IMR-90 (cell line): Measurements from ENCODE around the gene CCDC30. TPM values are rescaled to one million over a fixed set of nuclear protein-coding genes. Genes with fewer than 3 reads are reported as not detected.

Experiments
- ATAC-seq: fragments of 200-7000 bp; cut with Tn5 transposase; 2 replicates; pipeline ENCODE4 v1.9.1; 2020; ENCODE audit warnings: low read depth, mild to moderate bottlenecking, moderate library complexity
- BruUV-seq: library from RNA; stranded (reverse); fragments of 400-500 nt; replicated peaks from 2 replicates; lab custom pipeline; 2021; lab: Mats Ljungman, UMichigan
- CTCF ChIA-PET: fragments of 300-600 bp; formaldehyde crosslinking; extraction: SDS; loops from one replicate; lab custom pipeline; 2021; ENCODE audit warnings: antibody characterized with exemption; lab: Yijun Ruan, JAX
- POLR2A ChIA-PET: fragments of 300-600 bp; sonication (Branson Sonifier 250); formaldehyde crosslinking; loops from one replicate; lab custom pipeline; 2022; ENCODE audit warnings: antibody characterized with exemption; ENCODE audit not compliant: unreplicated experiment; lab: Charles Lee
- DNase-seq: peaks from one replicate; pipeline ENCODE4 v3.0.0; 2013
- H2AFZ ChIP-seq: replicated peaks from 2 replicates; pipeline ENCODE3; 2013; ENCODE audit warnings: low read length, mild to moderate bottlenecking; ENCODE audit not compliant: poor library complexity
- H2AK5ac ChIP-seq: 2 replicates; pipeline ENCODE4 v1.6.1; 2013; ENCODE audit warnings: low read depth, low read length, inconsistent platforms
- H2AK9ac ChIP-seq: replicated peaks from 2 replicates; pipeline ENCODE3; 2013; ENCODE audit warnings: mild to moderate bottlenecking, low read depth, low read length, moderate library complexity; ENCODE audit not compliant: poor library complexity
- H2BK120ac ChIP-seq: 2 replicates; pipeline ENCODE4 v1.6.1; 2013; ENCODE audit warnings: low read depth, low read length, inconsistent platforms
- H2BK15ac ChIP-seq: 3 replicates; pipeline ENCODE4 v1.6.1; 2013; ENCODE audit warnings: low read depth, low read length, inconsistent platforms
- H2BK20ac ChIP-seq: 2 replicates; pipeline ENCODE4 v1.6.1; 2013; ENCODE audit warnings: low read depth, mild to moderate bottlenecking, inconsistent platforms, low read length, moderate library complexity
- H2BK5ac ChIP-seq: 2 replicates; pipeline ENCODE4 v1.6.1; 2013; ENCODE audit warnings: mild to moderate bottlenecking, low read depth, low read length, inconsistent platforms; ENCODE audit not compliant: poor library complexity, severe bottlenecking
- H3K14ac ChIP-seq: replicated peaks from 2 replicates; pipeline ENCODE4 v1.6.1; 2013; ENCODE audit warnings: low read depth, low read length, inconsistent platforms
- H3K18ac ChIP-seq: 2 replicates; pipeline ENCODE4 v1.6.1; 2013; ENCODE audit warnings: low read depth, low read length, control low read depth
- H3K23ac ChIP-seq: 2 replicates; pipeline ENCODE4 v1.6.1; 2013; ENCODE audit warnings: low read depth, low read length, inconsistent platforms
- H3K27ac ChIP-seq: 2 replicates; pipeline ENCODE4 v1.5.1; 2013; ENCODE audit warnings: mild to moderate bottlenecking, control low read depth, low read length; ENCODE audit not compliant: insufficient read depth
- H3K27me3 ChIP-seq: 2 replicates; pipeline ENCODE4 v1.6.1; 2013; ENCODE audit warnings: low read length; ENCODE audit not compliant: control insufficient read depth, insufficient read depth
- H3K36me3 ChIP-seq: 2 replicates; pipeline ENCODE4 v1.6.1; 2013; ENCODE audit warnings: low read length, mixed read lengths; ENCODE audit not compliant: control insufficient read depth, insufficient read depth
- H3K4ac ChIP-seq: 2 replicates; pipeline ENCODE4 v1.6.1; 2013; ENCODE audit warnings: low read depth, low read length, inconsistent platforms
- H3K4me1 ChIP-seq: 2 replicates; pipeline ENCODE4 v1.6.1; 2013; ENCODE audit warnings: low read length, mixed read lengths; ENCODE audit not compliant: control insufficient read depth, insufficient read depth
- H3K4me2 ChIP-seq: 2 replicates; pipeline ENCODE4 v1.6.1; 2013; ENCODE audit warnings: low read depth, mild to moderate bottlenecking, control low read depth, low read length, moderate library complexity
- H3K4me3 ChIP-seq: 2 replicates; pipeline ENCODE4 v1.5.1; 2013; ENCODE audit warnings: low read depth, mild to moderate bottlenecking, control low read depth, low read length, moderate library complexity; ENCODE audit not compliant: insufficient read depth
- H3K56ac ChIP-seq: 2 replicates; pipeline ENCODE4 v1.6.1; 2013; ENCODE audit warnings: low read length, inconsistent platforms; ENCODE audit not compliant: insufficient read depth; ENCODE audit errors: extremely low read depth
- H3K79me1 ChIP-seq, 2 experiments: 2 replicates each; pipeline ENCODE4 v1.6.1; 2013; ENCODE audit warnings: low read length in 2 of 2, inconsistent platforms in 1 of 2, low read depth in 1 of 2
- H3K9ac ChIP-seq: 2 replicates; pipeline ENCODE4 v1.6.1; 2013; ENCODE audit warnings: low read depth, low read length, control low read depth
- H3K9me1 ChIP-seq: 2 replicates; pipeline ENCODE4 v1.6.1; 2013; ENCODE audit warnings: low read length, inconsistent platforms; ENCODE audit not compliant: insufficient read depth
- H3K9me3 ChIP-seq: 2 replicates; pipeline ENCODE4 v1.6.1; 2013; ENCODE audit warnings: low read length; ENCODE audit not compliant: control insufficient read depth, insufficient read depth
- H4K20me1 ChIP-seq: 2 replicates; pipeline ENCODE4 v1.6.1; 2013; ENCODE audit warnings: low read length, inconsistent platforms; ENCODE audit not compliant: insufficient read depth
- H4K5ac ChIP-seq: 2 replicates; pipeline ENCODE4 v1.6.1; 2013; ENCODE audit warnings: mild to moderate bottlenecking, low read depth, low read length, control low read depth
- H4K8ac ChIP-seq, 2 experiments: 2 replicates each; pipeline ENCODE4 v1.6.1; 2013; ENCODE audit warnings: low read depth in 2 of 2, low read length in 2 of 2, control low read depth in 1 of 2, inconsistent platforms in 1 of 2
- H4K91ac ChIP-seq: 2 replicates; pipeline ENCODE4 v1.6.1; 2013; ENCODE audit warnings: low read depth, low read length, inconsistent platforms; ENCODE audit not compliant: insufficient read depth
- BHLHE40 ChIP-seq: fragments of 150-350 bp; IDR thresholded peaks from 2 replicates; pipeline ENCODE4 v1.6.1; 2016; ENCODE audit warnings: mild to moderate bottlenecking, low read depth, low read length
- CHD1 ChIP-seq: IDR thresholded peaks from 2 replicates; pipeline ENCODE4 v1.6.1; 2012; ENCODE audit warnings: low read depth, low read length, improper control_type of control experiment
- MXI1 ChIP-seq: IDR thresholded peaks from 2 replicates; pipeline ENCODE4 v1.6.1; 2012; ENCODE audit warnings: low read depth, mild to moderate bottlenecking, low read length, moderate library complexity, borderline replicate concordance
- POLR2A ChIP-seq: IDR thresholded peaks from 2 replicates; pipeline ENCODE4 v1.6.1; 2012; ENCODE audit warnings: mild to moderate bottlenecking, low read depth, low read length
- RAD21 ChIP-seq: IDR thresholded peaks from 2 replicates; pipeline ENCODE4 v1.6.1; 2012; ENCODE audit warnings: low read length, improper control_type of control experiment
- WGBS, 2 experiments: methylation state at CpG; one replicate each; pipeline versions ENCODE4 v1.1.5 to v1.1.7; 2013; ENCODE audit warnings: missing lambda C conversion rate in 2 of 2; ENCODE audit not compliant: insufficient read length in 1 of 2; ENCODE audit errors: extremely low coverage in 2 of 2; 5-methylcytosine and 5-hydroxymethylcytosine counted together
- dilution Hi-C: fragments of 300-500 bp; cut with HindIII; formaldehyde crosslinking; loops from one replicate; pipeline ENCODE4 v1.14.3; 2018; ENCODE audit warnings: low sequenced_read_pairs; ENCODE audit not compliant: unreplicated experiment
- in situ Hi-C: fragments of 300-500 bp; cut with MboI; formaldehyde crosslinking; loops from 3 replicates; pipeline ENCODE4 v1.14.3; 2019; ENCODE audit warnings: low sequenced_read_pairs, inconsistent platforms, mixed read lengths
- intact Hi-C: fragments of 100-400 bp; cut with micrococcal nuclease; formaldehyde crosslinking; loops from 2 replicates; pipeline ENCODE4 v1.10.0; 2022
- polyA plus RNA-seq, 3 experiments: library from polyadenylated mRNA; depleted of rRNA; stranded (reverse); fragments of >200 nt; gene quantifications; 2 replicates each; pipeline ENCODE4 v1.2.3, GENCODE V29; 2012; ENCODE audit warnings: low replicate concordance in 1 of 3
- total RNA-seq: library from RNA; depleted of rRNA; stranded (reverse); fragments of >200 nt; gene quantifications from 2 replicates; pipeline ENCODE4 v1.2.3, GENCODE V29; 2012
- TF ChIP-seq, protein P1 (sequence below): fragments of 150-350 bp; IDR thresholded peaks from 2 replicates; pipeline ENCODE4 v1.6.1; 2016; ENCODE audit warnings: low read depth, mild to moderate bottlenecking, low read length, moderate library complexity, borderline replicate concordance
- TF ChIP-seq, protein P2 (sequence below): fragments of 150-350 bp; IDR thresholded peaks from 2 replicates; pipeline ENCODE4 v1.6.1; 2017; ENCODE audit warnings: mild to moderate bottlenecking, antibody characterized with exemption, low read length, low read depth
- TF ChIP-seq, protein P3 (sequence below): conservative IDR thresholded peaks from 2 replicates; pipeline ENCODE4 v1.5.1; 2012; ENCODE audit warnings: mild to moderate bottlenecking, low read depth, low read length, improper control_type of control experiment

Gene CCDC30
- total and polyA plus RNA-seq, 2 of the 4 experiments (the other 2 are of a cell fraction): 0.14 to 0.18 TPM

DNA sequence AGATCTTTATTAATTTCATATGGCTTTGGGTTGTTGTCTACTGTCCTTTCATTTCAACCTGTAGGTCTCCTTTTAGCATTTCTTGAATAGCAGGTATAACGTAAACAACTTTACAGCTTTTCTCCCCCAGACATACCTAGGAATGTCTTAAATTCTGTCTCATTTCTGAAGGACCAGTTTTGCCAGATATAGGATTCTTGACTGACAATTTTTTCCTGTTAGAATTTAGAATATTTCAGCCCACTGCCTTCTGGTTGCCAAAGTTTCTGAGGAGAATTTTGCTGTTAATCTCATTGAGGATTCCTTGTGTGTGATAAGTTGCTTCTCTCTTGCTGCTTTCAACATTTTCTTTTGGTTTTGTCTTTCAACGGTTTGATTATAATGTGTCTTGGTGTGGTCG is 60.1 kb downstream of the CCDC30 start:
- Histone ChIP-seq H2AK9ac (no peak overlapping the region), H3K27me3 (no peaks in the 10 kb centered on the region), H3K18ac (no peak overlapping the region), H2BK5ac (no peak overlapping the region), H4K20me1 (no peaks in the 10 kb centered on the region), H3K14ac (no peak overlapping the region), H3K9me1 (no peaks in the 10 kb centered on the region), H2BK15ac (no peak overlapping the region), H2BK20ac (no peak overlapping the region), H4K5ac (no peak overlapping the region), H2AFZ (no peak overlapping the region), H4K91ac (no peak overlapping the region), H4K8ac (no peak overlapping the region), H3K4me1 (no peaks in the 10 kb centered on the region), H3K4ac (no peak overlapping the region), H3K56ac (no peak overlapping the region), H3K27ac (no peak overlapping the region), H2BK120ac (no peak overlapping the region), H3K4me3 (no peak overlapping the region), H3K23ac (no peak overlapping the region), H3K4me2 (no peak overlapping the region), H3K79me1 (no peaks in the 10 kb centered on the region), H3K9me3 (0 out of 2 replicates have a peak, but pooled peaks cover 1% of the 10 kb centered on the region), H2AK5ac (no peak overlapping the region), H3K36me3 (no peaks in the 10 kb centered on the region), H3K9ac (no peak overlapping the region)
- intact Hi-C loops (no loop called here), dilution Hi-C loops (no loop called here), in situ Hi-C loops (no loop called here)
- no peak for TF ChIP-seq CHD1
- TF ChIP-seq POLR2A: no peak
- no peak for TF ChIP-seq BHLHE40
- TF ChIP-seq MXI1: no peak
- TF ChIP-seq, protein P1, sequence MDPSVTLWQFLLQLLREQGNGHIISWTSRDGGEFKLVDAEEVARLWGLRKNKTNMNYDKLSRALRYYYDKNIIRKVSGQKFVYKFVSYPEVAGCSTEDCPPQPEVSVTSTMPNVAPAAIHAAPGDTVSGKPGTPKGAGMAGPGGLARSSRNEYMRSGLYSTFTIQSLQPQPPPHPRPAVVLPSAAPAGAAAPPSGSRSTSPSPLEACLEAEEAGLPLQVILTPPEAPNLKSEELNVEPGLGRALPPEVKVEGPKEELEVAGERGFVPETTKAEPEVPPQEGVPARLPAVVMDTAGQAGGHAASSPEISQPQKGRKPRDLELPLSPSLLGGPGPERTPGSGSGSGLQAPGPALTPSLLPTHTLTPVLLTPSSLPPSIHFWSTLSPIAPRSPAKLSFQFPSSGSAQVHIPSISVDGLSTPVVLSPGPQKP: no peak
- TF ChIP-seq, protein P2, sequence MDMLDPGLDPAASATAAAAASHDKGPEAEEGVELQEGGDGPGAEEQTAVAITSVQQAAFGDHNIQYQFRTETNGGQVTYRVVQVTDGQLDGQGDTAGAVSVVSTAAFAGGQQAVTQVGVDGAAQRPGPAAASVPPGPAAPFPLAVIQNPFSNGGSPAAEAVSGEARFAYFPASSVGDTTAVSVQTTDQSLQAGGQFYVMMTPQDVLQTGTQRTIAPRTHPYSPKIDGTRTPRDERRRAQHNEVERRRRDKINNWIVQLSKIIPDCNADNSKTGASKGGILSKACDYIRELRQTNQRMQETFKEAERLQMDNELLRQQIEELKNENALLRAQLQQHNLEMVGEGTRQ: no peak
- TF ChIP-seq, protein P3, sequence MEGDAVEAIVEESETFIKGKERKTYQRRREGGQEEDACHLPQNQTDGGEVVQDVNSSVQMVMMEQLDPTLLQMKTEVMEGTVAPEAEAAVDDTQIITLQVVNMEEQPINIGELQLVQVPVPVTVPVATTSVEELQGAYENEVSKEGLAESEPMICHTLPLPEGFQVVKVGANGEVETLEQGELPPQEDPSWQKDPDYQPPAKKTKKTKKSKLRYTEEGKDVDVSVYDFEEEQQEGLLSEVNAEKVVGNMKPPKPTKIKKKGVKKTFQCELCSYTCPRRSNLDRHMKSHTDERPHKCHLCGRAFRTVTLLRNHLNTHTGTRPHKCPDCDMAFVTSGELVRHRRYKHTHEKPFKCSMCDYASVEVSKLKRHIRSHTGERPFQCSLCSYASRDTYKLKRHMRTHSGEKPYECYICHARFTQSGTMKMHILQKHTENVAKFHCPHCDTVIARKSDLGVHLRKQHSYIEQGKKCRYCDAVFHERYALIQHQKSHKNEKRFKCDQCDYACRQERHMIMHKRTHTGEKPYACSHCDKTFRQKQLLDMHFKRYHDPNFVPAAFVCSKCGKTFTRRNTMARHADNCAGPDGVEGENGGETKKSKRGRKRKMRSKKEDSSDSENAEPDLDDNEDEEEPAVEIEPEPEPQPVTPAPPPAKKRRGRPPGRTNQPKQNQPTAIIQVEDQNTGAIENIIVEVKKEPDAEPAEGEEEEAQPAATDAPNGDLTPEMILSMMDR: no peak
- no peak for TF ChIP-seq RAD21
- WGBS, 2 experiments: no CpG with 5 or more reads among the region's 3 CpGs
- POLR2A ChIA-PET: no interaction called here
- DNase-seq (no peak), ATAC-seq (no peak)
- CTCF ChIA-PET: no interaction called here
- BruUV-seq: no TSS peak
